K562 (cell line): Measurements from ENCODE around the gene ENTPD8. TPM values are rescaled to one million over a fixed set of nuclear protein-coding genes. Genes with fewer than 3 reads are reported as not detected.

ENCODE experiments used
- BCLAF1 ChIP-seq, 2 experiments: fragments of 450-650 bp in 1 of 2; IDR thresholded peaks; 2 replicates each; pipeline ENCODE4 v1.6.1; 2011 to 2017; ENCODE audit warnings: low read depth in 2 of 2, antibody characterized with exemption in 1 of 2, borderline replicate concordance in 1 of 2, low read length in 1 of 2, mild to moderate bottlenecking in 1 of 2, mixed read lengths in 1 of 2; ENCODE audit not compliant: control insufficient read depth in 1 of 2
- FOXA3 ChIP-seq, 2 experiments: fragments of 450-650 bp in 1 of 2; sonication (generic) in 1 of 2; formaldehyde crosslinking; IDR thresholded peaks in 1 of 2; conservative IDR thresholded peaks in 1 of 2; 2 replicates each; pipeline versions ENCODE4 v1.4.0 to v1.8.0; 2020 to 2022; ENCODE audit warnings: mild to moderate bottlenecking in 2 of 2, missing genetic modification reagents in 1 of 2
- HDAC6 ChIP-seq: IDR thresholded peaks from 2 replicates; pipeline ENCODE4 v1.6.1; 2012; ENCODE audit warnings: low read depth, mild to moderate bottlenecking, control low read depth, inconsistent platforms, low read length, moderate library complexity
- HES1 ChIP-seq: fragments of 450-650 bp; IDR thresholded peaks from 2 replicates; pipeline ENCODE4 v1.6.1; 2016; ENCODE audit warnings: low read depth, mild to moderate bottlenecking, moderate library complexity
- MBD2 ChIP-seq: sonication (generic); IDR thresholded peaks from 2 replicates; pipeline ENCODE4 v1.6.1; 2016; ENCODE audit warnings: low read depth, borderline replicate concordance
- NRF1 ChIP-seq, 2 experiments: fragments of 450-650 bp; IDR thresholded peaks in 1 of 2; conservative IDR thresholded peaks in 1 of 2; 2 replicates each; pipeline ENCODE4 v1.6.1; 2014; ENCODE audit warnings: mild to moderate bottlenecking in 2 of 2
- POU5F1 ChIP-seq: fragments of 150-350 bp; IDR thresholded peaks from 2 replicates; pipeline ENCODE4 v1.6.1; 2014; ENCODE audit warnings: borderline replicate concordance, low read length, low read depth, mild to moderate bottlenecking; ENCODE audit not compliant: partially characterized antibody
- PRMT5 ChIP-seq: sonication (generic); formaldehyde crosslinking; IDR thresholded peaks from 2 replicates; pipeline ENCODE4 v1.5.0; 2020; ENCODE audit warnings: missing genetic modification reagents
- RBBP5 ChIP-seq: fragments of 200-600 bp; sonication (generic); IDR thresholded peaks from 2 replicates; pipeline ENCODE4 v1.6.1; 2012; ENCODE audit warnings: borderline replicate concordance, mild to moderate bottlenecking, low read length, control low read depth, inconsistent platforms; ENCODE audit not compliant: insufficient read depth, poor library complexity, severe bottlenecking
- SREBF1 ChIP-seq: fragments of 150-350 bp; IDR thresholded peaks from 2 replicates; pipeline ENCODE4 v1.6.1; 2014; ENCODE audit warnings: antibody characterized with exemption, low read depth, low read length, borderline replicate concordance
- STAT5B ChIP-seq: fragments of 250-450 bp; sonication (Bioruptor Pico); IDR thresholded peaks from 2 replicates; pipeline ENCODE4 v1.8.0; 2021; ENCODE audit warnings: mild to moderate bottlenecking, inconsistent platforms
- THAP12 ChIP-seq: fragments of 250-450 bp; sonication (Bioruptor Pico); IDR thresholded peaks from 2 replicates; pipeline ENCODE4 v1.9.0; 2021; ENCODE audit warnings: mild to moderate bottlenecking, inconsistent platforms
- ZNF212 ChIP-seq: fragments of 450-650 bp; formaldehyde crosslinking; IDR thresholded peaks from 2 replicates; pipeline ENCODE4 v1.4.0; 2020; ENCODE audit warnings: mild to moderate bottlenecking
- ZNF311 ChIP-seq: fragments of 250-450 bp; sonication (Bioruptor Pico); IDR thresholded peaks from 2 replicates; pipeline ENCODE4 v1.4.0; 2020; ENCODE audit warnings: mild to moderate bottlenecking, moderate library complexity
- ZNF354B ChIP-seq: fragments of 250-450 bp; sonication (Bioruptor Pico); IDR thresholded peaks from 2 replicates; pipeline ENCODE4 v1.4.0; 2020
- ZNF644 ChIP-seq: fragments of 200-800 bp; sonication (Bioruptor generic); IDR thresholded peaks from 2 replicates; pipeline ENCODE4 v1.6.1; 2016; ENCODE audit warnings: low read depth, missing genetic modification characterization, missing compliant biosample characterization
- ZNF830 ChIP-seq: fragments of 250-450 bp; sonication (Bioruptor Pico); IDR thresholded peaks from 2 replicates; pipeline ENCODE4 v1.5.0; 2021; ENCODE audit warnings: mild to moderate bottlenecking
- polyA plus RNA-seq, 8 experiments: library from polyadenylated mRNA; depleted of rRNA in 4 of 8; stranded (reverse) in 5 of 8; unstranded in 3 of 8; fragments of >200 nt; fragmentation: Nextera tagmentation in 2 of 8; fragmentation: Illumina TruSeq in 1 of 8; extraction: Ambion mirVana in 2 of 8; extraction: Trizol in 1 of 8; gene quantifications; 2 replicates each; pipeline versions ENCODE4 v1.2.1 to v1.2.3, GENCODE V29; 2011 to 2014; ENCODE audit warnings: inconsistent platforms in 1 of 8, missing spikeins in 1 of 8
- total RNA-seq, 7 experiments: library from RNA; depleted of rRNA in 6 of 7; stranded (reverse); fragments of >200 nt in 6 of 7; fragmentation: Illumina TruSeq in 2 of 7; extraction: Trizol in 2 of 7; gene quantifications; 2 replicates each; pipeline versions ENCODE4 v1.2.1 to v1.2.3, GENCODE V29; 2011 to 2021; ENCODE audit warnings: low replicate concordance in 1 of 7
- TF ChIP-seq, protein P1 (sequence below): sonication (generic); formaldehyde crosslinking; IDR thresholded peaks from 2 replicates; pipeline ENCODE4 v1.8.0; 2022; ENCODE audit warnings: mild to moderate bottlenecking, low read depth, missing genetic modification reagents
- TF ChIP-seq, protein P2 (sequence below): fragments of 450-650 bp; formaldehyde crosslinking; IDR thresholded peaks from 2 replicates; pipeline ENCODE4 v1.4.0; 2020; ENCODE audit warnings: mild to moderate bottlenecking

Gene ENTPD8
- total and polyA plus RNA-seq, 9 of the 15 experiments (the other 6 are each of a cell fraction or from before 2014, with no cell fraction given) = 0.06 to 0.27 (median 0.19) TPM; not detected in 5

- TF ChIP-seq ZNF354B (no peak), PRMT5 (CRISPR knock-in tag) (no peak), STAT5B (no peak), ZNF212 (CRISPR knock-in tag) (no peak), THAP12 (CRISPR knock-in tag) (no peak), BCLAF1 (IDR thresholded peaks at IDR 0.05; ENCODE audit: borderline replicate concordance in 1 of 2, control insufficient read depth in 1 of 2, low read depth in 2 of 2, low read length in 1 of 2) (no peak), RBBP5 (peak; percentile 22), ZNF644 (tag) (no peak), ZNF311 (CRISPR knock-in tag) (no peak), MBD2 (no peak), ZNF830 (no peak), SREBF1 (no peak), HES1 (no peak), HDAC6 (no peak), POU5F1 (no peak), NRF1 (conservative IDR thresholded peaks at IDR 0.05 in 1 of 2, IDR thresholded peaks at IDR 0.05 in 1 of 2) (peak; percentile 81 to 84), FOXA3 (CRISPR knock-in tag; conservative IDR thresholded peaks at IDR 0.05 in 1 of 2, IDR thresholded peaks at IDR 0.05 in 1 of 2) (no peak)
- TF ChIP-seq, protein P1, sequence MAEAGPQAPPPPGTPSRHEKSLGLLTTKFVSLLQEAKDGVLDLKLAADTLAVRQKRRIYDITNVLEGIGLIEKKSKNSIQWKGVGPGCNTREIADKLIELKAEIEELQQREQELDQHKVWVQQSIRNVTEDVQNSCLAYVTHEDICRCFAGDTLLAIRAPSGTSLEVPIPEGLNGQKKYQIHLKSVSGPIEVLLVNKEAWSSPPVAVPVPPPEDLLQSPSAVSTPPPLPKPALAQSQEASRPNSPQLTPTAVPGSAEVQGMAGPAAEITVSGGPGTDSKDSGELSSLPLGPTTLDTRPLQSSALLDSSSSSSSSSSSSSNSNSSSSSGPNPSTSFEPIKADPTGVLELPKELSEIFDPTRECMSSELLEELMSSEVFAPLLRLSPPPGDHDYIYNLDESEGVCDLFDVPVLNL (CRISPR knock-in tag) = no peak
- TF ChIP-seq, protein P2, sequence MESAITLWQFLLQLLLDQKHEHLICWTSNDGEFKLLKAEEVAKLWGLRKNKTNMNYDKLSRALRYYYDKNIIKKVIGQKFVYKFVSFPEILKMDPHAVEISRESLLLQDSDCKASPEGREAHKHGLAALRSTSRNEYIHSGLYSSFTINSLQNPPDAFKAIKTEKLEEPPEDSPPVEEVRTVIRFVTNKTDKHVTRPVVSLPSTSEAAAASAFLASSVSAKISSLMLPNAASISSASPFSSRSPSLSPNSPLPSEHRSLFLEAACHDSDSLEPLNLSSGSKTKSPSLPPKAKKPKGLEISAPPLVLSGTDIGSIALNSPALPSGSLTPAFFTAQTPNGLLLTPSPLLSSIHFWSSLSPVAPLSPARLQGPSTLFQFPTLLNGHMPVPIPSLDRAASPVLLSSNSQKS (CRISPR knock-in tag) = no peak
These were observed 11.0 kb downstream of the ENTPD8 start (continued) for GRCh38 chr9:137429974-137430722.
